ENCODE measurements around the gene ARHGEF28. TPM values are rescaled to one million over a fixed set of nuclear protein-coding genes. Genes with fewer than 3 reads are reported as not detected.

Gene ARHGEF28
- total and polyA plus RNA-seq, 2 of the 4 experiments (the other 2 are of a cell fraction) = 3.6 to 16.0 TPM

DNA sequence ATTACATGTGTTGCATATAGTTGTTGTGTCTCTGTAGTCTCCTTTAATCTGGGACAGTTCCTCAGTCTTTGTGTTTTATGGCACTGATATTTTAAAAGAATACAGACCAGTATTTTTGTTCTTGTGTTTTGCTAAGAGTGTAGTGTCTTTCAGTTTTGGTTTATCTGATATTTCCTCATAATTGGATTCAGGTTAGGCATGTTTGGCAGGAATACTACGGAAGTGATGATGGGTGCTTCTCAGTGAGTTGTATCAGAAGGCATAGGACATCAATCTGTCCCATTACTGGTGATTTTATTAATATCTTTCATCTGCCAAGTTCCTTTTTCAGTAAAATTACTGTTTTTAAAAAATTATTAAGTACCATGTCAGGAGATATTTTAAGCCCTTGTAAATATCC, 212.9 kb downstream of the ARHGEF28 start:
- dilution Hi-C loops (cut with HindIII; ENCODE audit: low sequenced_read_pairs, unreplicated experiment) = no loop called here
- Histone ChIP-seq H3K4me2 (ENCODE audit: low read depth, low read length) (no peak overlapping the region), H2AFZ (replicated peaks; ENCODE audit: low read length, poor library complexity) (no peak overlapping the region), H2AK9ac (replicated peaks; ENCODE audit: low read depth, low read length, poor library complexity) (no peak overlapping the region), H2BK5ac (ENCODE audit: low read depth, low read length, poor library complexity, severe bottlenecking) (no peak overlapping the region), H4K91ac (ENCODE audit: insufficient read depth, low read depth, low read length) (no peak overlapping the region), H3K9me1 (ENCODE audit: insufficient read depth, low read length) (no peaks in the 10 kb centered on the region), H3K4ac (ENCODE audit: low read depth, low read length) (no peak overlapping the region), H4K20me1 (ENCODE audit: insufficient read depth, low read length) (no peaks in the 10 kb centered on the region), H3K18ac (ENCODE audit: low read depth, low read length) (no peak overlapping the region), H4K5ac (ENCODE audit: low read depth, low read length) (no peak overlapping the region), H3K27ac (ENCODE audit: insufficient read depth, low read length) (no peak overlapping the region), H2BK20ac (ENCODE audit: low read depth, low read length) (no peak overlapping the region), H3K36me3 (ENCODE audit: control insufficient read depth, insufficient read depth, low read length) (peaks cover 4% of the 10 kb centered on the region), H2AK5ac (ENCODE audit: low read depth, low read length) (no peak overlapping the region), H3K79me1 (ENCODE audit: low read depth in 1 of 2, low read length in 2 of 2) (peaks cover 6 to 8% of the 10 kb centered on the region in 2 experiments; a peak in 1 of 4 replicates), H3K4me1 (ENCODE audit: control insufficient read depth, insufficient read depth, low read length) (no peaks in the 10 kb centered on the region), H2BK120ac (ENCODE audit: low read depth, low read length) (no peak overlapping the region), H3K9me3 (ENCODE audit: control insufficient read depth, insufficient read depth, low read length) (no peaks in the 10 kb centered on the region), H3K56ac (ENCODE audit: extremely low read depth, insufficient read depth, low read length) (no peak overlapping the region), H4K8ac (ENCODE audit: low read depth in 2 of 2, low read length in 2 of 2) (no peak overlapping the region), H3K27me3 (ENCODE audit: control insufficient read depth, insufficient read depth, low read length) (no peaks in the 10 kb centered on the region), H3K14ac (replicated peaks; ENCODE audit: low read depth, low read length) (no peak overlapping the region), H3K23ac (ENCODE audit: low read depth, low read length) (no peak overlapping the region), H2BK15ac (ENCODE audit: low read depth, low read length) (no peak overlapping the region), H3K9ac (ENCODE audit: low read depth, low read length) (no peak overlapping the region), H3K4me3 (ENCODE audit: insufficient read depth, low read depth, low read length) (no peak overlapping the region)
- intact Hi-C loops (cut with micrococcal nuclease) = no loop called here
- no TSS peak for BruUV-seq (replicated peaks)
- in situ Hi-C loops (cut with MboI; ENCODE audit: low sequenced_read_pairs) = no loop called here
- ChIA-PET POLR2A (ENCODE audit: unreplicated experiment) (no interaction called here), CTCF (no interaction called here)
- DNase-seq = no peak
- TF ChIP-seq, protein P1, sequence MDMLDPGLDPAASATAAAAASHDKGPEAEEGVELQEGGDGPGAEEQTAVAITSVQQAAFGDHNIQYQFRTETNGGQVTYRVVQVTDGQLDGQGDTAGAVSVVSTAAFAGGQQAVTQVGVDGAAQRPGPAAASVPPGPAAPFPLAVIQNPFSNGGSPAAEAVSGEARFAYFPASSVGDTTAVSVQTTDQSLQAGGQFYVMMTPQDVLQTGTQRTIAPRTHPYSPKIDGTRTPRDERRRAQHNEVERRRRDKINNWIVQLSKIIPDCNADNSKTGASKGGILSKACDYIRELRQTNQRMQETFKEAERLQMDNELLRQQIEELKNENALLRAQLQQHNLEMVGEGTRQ (IDR thresholded peaks at IDR 0.05; ENCODE audit: low read depth, low read length) = no peak
- TF ChIP-seq SMC3 (IDR thresholded peaks at IDR 0.05; ENCODE audit: low read depth, low read length) = no peak
- no peak for TF ChIP-seq BHLHE40 (IDR thresholded peaks at IDR 0.05; ENCODE audit: low read depth, low read length)
- no peak for TF ChIP-seq MXI1 (IDR thresholded peaks at IDR 0.05; ENCODE audit: borderline replicate concordance, low read depth, low read length)
- no peak for TF ChIP-seq CEBPB (IDR thresholded peaks at IDR 0.05; ENCODE audit: low read depth, low read length)
- no peak for TF ChIP-seq FOS (IDR thresholded peaks at IDR 0.05; ENCODE audit: low read depth, low read length)
- TF ChIP-seq CHD1 (IDR thresholded peaks at IDR 0.05; ENCODE audit: low read depth, low read length) = no peak
- no peak for TF ChIP-seq MAFK (IDR thresholded peaks at IDR 0.05; ENCODE audit: low read depth, low read length)
- TF ChIP-seq RFX5 (IDR thresholded peaks at IDR 0.05; ENCODE audit: low read depth, low read length) = no peak
- TF ChIP-seq, protein P2, sequence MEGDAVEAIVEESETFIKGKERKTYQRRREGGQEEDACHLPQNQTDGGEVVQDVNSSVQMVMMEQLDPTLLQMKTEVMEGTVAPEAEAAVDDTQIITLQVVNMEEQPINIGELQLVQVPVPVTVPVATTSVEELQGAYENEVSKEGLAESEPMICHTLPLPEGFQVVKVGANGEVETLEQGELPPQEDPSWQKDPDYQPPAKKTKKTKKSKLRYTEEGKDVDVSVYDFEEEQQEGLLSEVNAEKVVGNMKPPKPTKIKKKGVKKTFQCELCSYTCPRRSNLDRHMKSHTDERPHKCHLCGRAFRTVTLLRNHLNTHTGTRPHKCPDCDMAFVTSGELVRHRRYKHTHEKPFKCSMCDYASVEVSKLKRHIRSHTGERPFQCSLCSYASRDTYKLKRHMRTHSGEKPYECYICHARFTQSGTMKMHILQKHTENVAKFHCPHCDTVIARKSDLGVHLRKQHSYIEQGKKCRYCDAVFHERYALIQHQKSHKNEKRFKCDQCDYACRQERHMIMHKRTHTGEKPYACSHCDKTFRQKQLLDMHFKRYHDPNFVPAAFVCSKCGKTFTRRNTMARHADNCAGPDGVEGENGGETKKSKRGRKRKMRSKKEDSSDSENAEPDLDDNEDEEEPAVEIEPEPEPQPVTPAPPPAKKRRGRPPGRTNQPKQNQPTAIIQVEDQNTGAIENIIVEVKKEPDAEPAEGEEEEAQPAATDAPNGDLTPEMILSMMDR (conservative IDR thresholded peaks at IDR 0.05; ENCODE audit: low read depth, low read length) = no peak
- TF ChIP-seq NFE2L2 (IDR thresholded peaks at IDR 0.05; ENCODE audit: low read depth, low read length) = no peak
- TF ChIP-seq RAD21 (IDR thresholded peaks at IDR 0.05; ENCODE audit: low read length) = no peak
- no peak for TF ChIP-seq ELK1 (IDR thresholded peaks at IDR 0.05; ENCODE audit: borderline replicate concordance, low read depth, low read length)
- TF ChIP-seq RCOR1 (IDR thresholded peaks at IDR 0.05; ENCODE audit: insufficient replicate concordance, low read length) = no peak
- no peak for TF ChIP-seq MAZ (IDR thresholded peaks at IDR 0.05; ENCODE audit: borderline replicate concordance, low read depth, low read length)
- no peak for TF ChIP-seq POLR2A (IDR thresholded peaks at IDR 0.05; ENCODE audit: low read depth, low read length)
- no peak for ATAC-seq (ENCODE audit: low read depth)
- 60% methylated on average over 1 of the region's 1 CpG; no CpG with 5 or more reads in 1 of the 2 experiments for WGBS, 2 experiments (ENCODE audit: extremely low coverage in 2 of 2, insufficient read length in 1 of 2)
